ENCODE data around the gene UNC45B.

Gene UNC45B

DNA sequence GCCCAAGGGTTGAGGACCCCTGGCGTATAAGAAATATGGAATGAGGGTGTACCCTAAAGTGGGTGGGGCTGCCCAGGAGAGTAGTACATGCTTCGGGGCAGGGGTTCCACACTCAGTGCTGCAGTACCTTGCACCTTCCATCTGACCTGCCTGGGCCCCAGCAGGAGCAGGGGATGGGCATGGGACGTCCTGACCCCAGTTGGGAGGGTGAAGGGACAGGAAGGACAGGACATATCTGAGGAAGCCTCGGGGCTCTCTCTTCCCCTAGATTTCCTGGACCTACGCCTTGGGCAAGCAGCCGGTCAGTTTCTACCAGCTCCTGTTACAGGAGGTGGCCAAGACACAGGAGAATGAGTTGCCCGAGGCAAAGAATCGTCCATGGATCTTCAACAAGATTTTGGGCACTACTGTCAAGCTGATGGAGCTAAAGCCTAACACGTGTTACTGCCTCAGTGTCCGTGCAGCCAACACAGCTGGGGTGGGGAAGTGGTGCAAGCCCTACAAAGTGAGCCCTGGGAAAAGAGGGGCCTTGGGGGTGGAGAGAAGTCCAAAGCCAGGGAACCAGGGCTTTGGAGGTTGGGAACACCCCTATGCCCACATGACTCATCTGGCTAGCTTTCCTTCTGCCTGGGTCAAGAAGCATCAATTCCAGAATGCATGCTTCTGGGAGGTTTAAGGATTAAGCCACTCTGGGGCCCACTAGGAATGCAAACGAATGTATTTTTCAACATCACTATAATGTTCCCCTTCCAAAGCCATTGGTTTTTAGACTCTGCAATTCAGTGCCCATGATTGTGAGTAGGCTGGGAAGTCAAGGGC, 18.3 kb upstream of the UNC45B start:
- DNase-seq, result no peak
- H3K4me2 ChIP-seq (ENCODE audit: low read length, poor library complexity, severe bottlenecking), result no peak overlapping the region
- no peak overlapping the region for H3K4ac ChIP-seq (ENCODE audit: low read depth in 1 of 2, low read length in 2 of 2)
- H3K9ac ChIP-seq (ENCODE audit: low read length), result no peak overlapping the region
- H2BK120ac ChIP-seq (ENCODE audit: low read depth, low read length), result no peak overlapping the region
- no peaks in the 10 kb centered on the region for H3K4me1 ChIP-seq (ENCODE audit: control insufficient read depth, insufficient read depth, low read depth, low read length)
- H3K36me3 ChIP-seq (ENCODE audit: control insufficient read depth in 1 of 2, insufficient read depth in 2 of 2, low read depth in 1 of 2, low read length in 2 of 2), result peaks cover 39 to 43% of the 10 kb centered on the region in 2 experiments
- no peak overlapping the region for H3K4me3 ChIP-seq (ENCODE audit: insufficient read depth in 1 of 2, low read depth in 1 of 2, low read length in 2 of 2)
- no peaks in the 10 kb centered on the region for H3K9me3 ChIP-seq (ENCODE audit: control insufficient read depth, low read length)
- H3K23ac ChIP-seq (ENCODE audit: low read length in 2 of 2), result no peak overlapping the region
- WGBS, result 93% methylated on average over 10 of the region's 11 CpGs
- no peak overlapping the region for H3K18ac ChIP-seq (ENCODE audit: low read depth in 1 of 2, low read length in 2 of 2)
- H2BK12ac ChIP-seq (ENCODE audit: low read length in 2 of 2), result no peak overlapping the region
- H3K14ac ChIP-seq (ENCODE audit: low read length in 2 of 2), result no peak overlapping the region
- H2BK5ac ChIP-seq (ENCODE audit: low read depth, low read length, poor library complexity, severe bottlenecking), result no peak overlapping the region
- H4K8ac ChIP-seq (ENCODE audit: low read length), result no peak overlapping the region
- no peak overlapping the region for H2AK5ac ChIP-seq (ENCODE audit: low read length, severe bottlenecking)
- no peak overlapping the region for H3K27ac ChIP-seq (ENCODE audit: low read length, poor library complexity, severe bottlenecking)
- no peak overlapping the region for H2BK15ac ChIP-seq (ENCODE audit: low read depth, poor library complexity, severe bottlenecking)
- no peak overlapping the region for H4K91ac ChIP-seq (ENCODE audit: low read length)
- H3K27me3 ChIP-seq (ENCODE audit: control insufficient read depth in 1 of 2, insufficient read depth in 1 of 2, low read length in 2 of 2), result no peaks in the 10 kb centered on the region
- H3K79me1 ChIP-seq (replicated peaks; ENCODE audit: low read length, poor library complexity, severe bottlenecking), result peaks cover 2% of the 10 kb centered on the region
- H2AFZ ChIP-seq (ENCODE audit: low read depth, low read length), result no peak overlapping the region

DNA sequence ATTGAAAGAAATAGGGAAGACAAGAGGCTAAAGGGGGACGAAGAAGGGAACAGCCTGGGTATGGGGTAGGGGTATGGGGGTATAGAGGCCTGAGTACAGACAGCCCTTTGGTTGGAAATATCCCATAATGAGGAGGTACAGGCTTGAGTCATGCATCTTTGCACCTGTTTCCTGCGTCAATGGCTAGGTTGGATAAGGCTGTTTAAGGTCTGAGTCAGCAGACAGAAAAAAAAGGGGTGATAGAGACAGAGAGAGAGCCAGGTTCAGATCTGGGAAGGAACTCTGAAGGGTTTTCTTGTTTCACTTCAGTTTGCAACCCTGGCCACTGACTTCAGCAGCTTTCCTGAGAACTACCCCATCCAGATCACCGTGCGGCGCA, 17.7 kb upstream of the UNC45B start:
- DNase-seq, result no peak
- Histone ChIP-seq H2BK5ac (ENCODE audit: low read depth, low read length, poor library complexity, severe bottlenecking) (no peak overlapping the region), H3K14ac (ENCODE audit: low read length in 2 of 2) (no peak overlapping the region), H3K36me3 (ENCODE audit: control insufficient read depth in 1 of 2, insufficient read depth in 2 of 2, low read depth in 1 of 2, low read length in 2 of 2) (peaks cover 45 to 49% of the 10 kb centered on the region in 2 experiments), H2AFZ (ENCODE audit: low read depth, low read length) (no peak overlapping the region), H3K27me3 (ENCODE audit: control insufficient read depth in 1 of 2, insufficient read depth in 1 of 2, low read length in 2 of 2) (no peaks in the 10 kb centered on the region), H3K4me3 (ENCODE audit: insufficient read depth in 1 of 2, low read depth in 1 of 2, low read length in 2 of 2) (no peak overlapping the region), H3K79me1 (replicated peaks; ENCODE audit: low read length, poor library complexity, severe bottlenecking) (peaks cover 2% of the 10 kb centered on the region), H3K4ac (ENCODE audit: low read depth in 1 of 2, low read length in 2 of 2) (no peak overlapping the region), H3K9ac (ENCODE audit: low read length) (no peak overlapping the region), H4K8ac (ENCODE audit: low read length) (no peak overlapping the region), H3K4me2 (ENCODE audit: low read length, poor library complexity, severe bottlenecking) (no peak overlapping the region), H2AK5ac (ENCODE audit: low read length, severe bottlenecking) (no peak overlapping the region), H2BK120ac (ENCODE audit: low read depth, low read length) (no peak overlapping the region), H4K91ac (ENCODE audit: low read length) (no peak overlapping the region), H3K27ac (ENCODE audit: low read length, poor library complexity, severe bottlenecking) (no peak overlapping the region), H3K4me1 (ENCODE audit: control insufficient read depth, insufficient read depth, low read depth, low read length) (no peaks in the 10 kb centered on the region), H3K18ac (ENCODE audit: low read depth in 1 of 2, low read length in 2 of 2) (no peak overlapping the region), H3K23ac (ENCODE audit: low read length in 2 of 2) (no peak overlapping the region), H3K9me3 (ENCODE audit: control insufficient read depth, low read length) (no peaks in the 10 kb centered on the region), H2BK12ac (ENCODE audit: low read length in 2 of 2) (no peak overlapping the region), H2BK15ac (ENCODE audit: low read depth, poor library complexity, severe bottlenecking) (no peak overlapping the region)
- 91% methylated on average over 5 of the region's 5 CpGs for WGBS

DNA sequence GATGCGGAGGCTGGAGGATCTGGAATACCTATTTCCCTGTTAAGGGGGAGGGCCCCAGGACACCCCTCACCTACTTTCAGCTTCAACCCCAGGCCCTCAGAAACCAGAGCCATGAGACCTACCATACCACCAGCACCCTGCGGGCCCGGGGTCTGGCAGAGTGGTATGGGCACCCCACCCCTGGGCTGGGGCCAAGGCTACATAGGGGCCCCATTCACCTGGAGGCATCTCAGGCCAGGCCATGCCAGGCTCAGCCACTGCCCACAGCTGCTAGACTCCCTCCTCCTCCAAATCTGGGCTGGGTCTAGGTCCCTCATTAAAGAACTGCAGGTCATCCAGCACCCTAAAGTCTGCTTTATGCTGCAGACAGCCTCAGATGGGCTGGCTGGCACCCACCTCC, 17.2 kb upstream of the UNC45B start:
- Histone ChIP-seq H2BK120ac (ENCODE audit: low read depth, low read length) (no peak overlapping the region), H2BK12ac (ENCODE audit: low read length in 2 of 2) (no peak overlapping the region), H3K27me3 (ENCODE audit: control insufficient read depth in 1 of 2, insufficient read depth in 1 of 2, low read length in 2 of 2) (no peaks in the 10 kb centered on the region), H3K4me3 (ENCODE audit: insufficient read depth in 1 of 2, low read depth in 1 of 2, low read length in 2 of 2) (no peak overlapping the region), H3K23ac (ENCODE audit: low read length in 2 of 2) (no peak overlapping the region), H2AK5ac (ENCODE audit: low read length, severe bottlenecking) (no peak overlapping the region), H3K27ac (ENCODE audit: low read length, poor library complexity, severe bottlenecking) (no peak overlapping the region), H3K18ac (ENCODE audit: low read depth in 1 of 2, low read length in 2 of 2) (no peak overlapping the region), H3K36me3 (ENCODE audit: control insufficient read depth in 1 of 2, insufficient read depth in 2 of 2, low read depth in 1 of 2, low read length in 2 of 2) (peaks cover 49 to 54% of the 10 kb centered on the region in 2 experiments), H3K14ac (ENCODE audit: low read length in 2 of 2) (no peak overlapping the region), H4K91ac (ENCODE audit: low read length) (no peak overlapping the region), H2BK5ac (ENCODE audit: low read depth, low read length, poor library complexity, severe bottlenecking) (no peak overlapping the region), H3K4me2 (ENCODE audit: low read length, poor library complexity, severe bottlenecking) (no peak overlapping the region), H3K4me1 (ENCODE audit: control insufficient read depth, insufficient read depth, low read depth, low read length) (no peaks in the 10 kb centered on the region), H3K4ac (ENCODE audit: low read depth in 1 of 2, low read length in 2 of 2) (no peak overlapping the region), H2BK15ac (ENCODE audit: low read depth, poor library complexity, severe bottlenecking) (no peak overlapping the region), H3K9ac (ENCODE audit: low read length) (no peak overlapping the region), H2AFZ (ENCODE audit: low read depth, low read length) (no peak overlapping the region), H3K79me1 (replicated peaks; ENCODE audit: low read length, poor library complexity, severe bottlenecking) (peaks cover 2% of the 10 kb centered on the region), H4K8ac (ENCODE audit: low read length) (no peak overlapping the region), H3K9me3 (ENCODE audit: control insufficient read depth, low read length) (no peaks in the 10 kb centered on the region)
- no peak for DNase-seq
- 93% methylated on average over 3 of the region's 3 CpGs for WGBS

DNA sequence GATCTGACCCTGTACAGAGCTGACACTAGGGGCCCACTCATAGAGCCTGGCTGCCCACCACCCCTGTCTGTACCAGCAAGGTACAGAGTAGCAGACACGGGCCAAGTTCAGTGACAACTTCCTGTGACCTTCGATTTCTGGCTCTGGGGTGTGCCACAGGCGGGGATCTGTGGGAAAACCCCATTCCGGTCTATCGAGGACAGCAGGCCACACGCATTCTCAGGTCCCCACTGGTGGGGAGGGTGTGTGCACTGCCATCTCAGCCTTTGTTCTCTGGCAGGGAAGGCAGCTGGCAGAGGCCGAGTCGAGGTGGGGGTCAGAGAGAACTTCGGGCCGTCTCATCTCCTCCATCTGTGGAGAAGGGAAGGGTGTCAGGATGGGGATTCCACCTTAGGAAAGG, 15.5 kb upstream of the UNC45B start:
- Histone ChIP-seq H4K91ac (ENCODE audit: low read length) (no peak overlapping the region), H3K79me1 (replicated peaks; ENCODE audit: low read length, poor library complexity, severe bottlenecking) (peaks cover 11% of the 10 kb centered on the region), H3K4me3 (ENCODE audit: insufficient read depth in 1 of 2, low read depth in 1 of 2, low read length in 2 of 2) (no peak overlapping the region), H2AK5ac (ENCODE audit: low read length, severe bottlenecking) (no peak overlapping the region), H2BK5ac (ENCODE audit: low read depth, low read length, poor library complexity, severe bottlenecking) (no peak overlapping the region), H3K18ac (ENCODE audit: low read depth in 1 of 2, low read length in 2 of 2) (no peak overlapping the region), H3K4me1 (ENCODE audit: control insufficient read depth, insufficient read depth, low read depth, low read length) (no peaks in the 10 kb centered on the region), H3K14ac (ENCODE audit: low read length in 2 of 2) (no peak overlapping the region), H3K27ac (ENCODE audit: low read length, poor library complexity, severe bottlenecking) (no peak overlapping the region), H3K4me2 (ENCODE audit: low read length, poor library complexity, severe bottlenecking) (no peak overlapping the region), H2BK120ac (ENCODE audit: low read depth, low read length) (no peak overlapping the region), H2BK12ac (ENCODE audit: low read length in 2 of 2) (no peak overlapping the region), H3K36me3 (ENCODE audit: control insufficient read depth in 1 of 2, insufficient read depth in 2 of 2, low read depth in 1 of 2, low read length in 2 of 2) (peaks cover 66 to 67% of the 10 kb centered on the region in 2 experiments), H3K27me3 (ENCODE audit: control insufficient read depth in 1 of 2, insufficient read depth in 1 of 2, low read length in 2 of 2) (no peaks in the 10 kb centered on the region), H3K9ac (ENCODE audit: low read length) (no peak overlapping the region), H2AFZ (ENCODE audit: low read depth, low read length) (no peak overlapping the region), H4K8ac (ENCODE audit: low read length) (no peak overlapping the region), H2BK15ac (ENCODE audit: low read depth, poor library complexity, severe bottlenecking) (no peak overlapping the region), H3K9me3 (ENCODE audit: control insufficient read depth, low read length) (no peaks in the 10 kb centered on the region), H3K23ac (ENCODE audit: low read length in 2 of 2) (no peak overlapping the region), H3K4ac (ENCODE audit: low read depth in 1 of 2, low read length in 2 of 2) (no peak overlapping the region)
- no peak for DNase-seq
- 98% methylated on average over 6 of the region's 10 CpGs for WGBS

Data from mesenchymal stem cell (in vitro differentiated cells and primary cell).